Testis (tissue), 2 donors: ENCODE measurements around the gene RAD54L2.

Experiments
- CTCF ChIP-seq, 3 experiments: fragments of 450-650 bp in 2 of 3; fragments of 200-600 bp in 1 of 3; sonication (generic) in 1 of 3; IDR thresholded peaks; one replicate each; pipeline ENCODE4 v1.5.1; 2016 to 2019; ENCODE audit warnings: antibody characterized with exemption in 3 of 3, mild to moderate bottlenecking in 2 of 3, moderate library complexity in 1 of 3
- POLR2A ChIP-seq: fragments of 450-650 bp; IDR thresholded peaks from one replicate; pipeline ENCODE4 v1.6.1; 2017; ENCODE audit warnings: antibody characterized with exemption, mild to moderate bottlenecking, moderate library complexity

GRCh38 chr3:51502562-51502910, 36.0 kb upstream of the RAD54L2 start:
- TF ChIP-seq CTCF (IDR thresholded peaks at IDR 0.05) (no peak), POLR2A (no peak)
